ENCODE results near the gene NDST1. TPM values are rescaled to one million over a fixed set of nuclear protein-coding genes. Genes with fewer than 3 reads are reported as not detected.

NDST1 gene
- total and polyA plus RNA-seq, 2 donors (not counting 3 experiments of a cell fraction or from before 2014, with no cell fraction given) = 38.6 to 102 TPM

DNA sequence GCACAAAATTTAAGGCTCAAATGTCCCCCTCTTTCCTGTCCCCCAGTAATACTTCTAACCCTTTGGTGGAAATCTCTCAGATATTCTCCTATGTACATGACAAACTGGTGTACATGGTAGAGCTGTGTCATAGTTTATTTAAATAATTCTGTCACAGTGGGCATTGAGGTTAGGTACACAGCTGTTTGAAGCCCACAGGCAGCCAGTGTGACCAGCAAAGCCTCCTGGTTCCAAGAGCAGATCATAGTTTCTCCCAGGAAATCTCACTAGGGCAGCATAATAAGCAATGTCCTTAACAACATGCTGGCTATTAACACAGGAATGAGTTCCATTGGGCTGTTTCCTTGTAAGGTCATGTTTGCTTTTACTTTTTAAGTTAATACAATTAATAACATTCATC lies 63.9 kb downstream of the NDST1 start:
- no TSS peak for BruUV-seq (replicated peaks)
- FAIRE-seq (no peak), DNase-seq (ENCODE audit: low read depth, low spot score) (no peak)
- H3K9me3 ChIP-seq (replicated peaks; ENCODE audit: control insufficient read depth, insufficient read depth, low read length) = no peaks in the 10 kb centered on the region
- no peaks in the 10 kb centered on the region for H3K4me1 ChIP-seq (ENCODE audit: control insufficient read depth, extremely low read depth, insufficient read depth, low read length)
- no peak overlapping the region for H2AFZ ChIP-seq (ENCODE audit: low read depth, low read length)
- H4K20me1 ChIP-seq (replicated peaks; ENCODE audit: control insufficient read depth, extremely low read depth, insufficient read depth, low read length) = no peaks in the 10 kb centered on the region
- H3K27me3 ChIP-seq (ENCODE audit: control insufficient read depth in 2 of 2, insufficient read depth in 2 of 2, low read length in 2 of 2) = no peaks in the 10 kb centered on the region
- H3K4me2 ChIP-seq (ENCODE audit: insufficient read depth, low read length) = no peak overlapping the region
- intact Hi-C loops (cut with micrococcal nuclease) = no loop called here
- no peak overlapping the region for H3K4me3 ChIP-seq (replicated peaks in 1 of 3; ENCODE audit: insufficient read depth in 1 of 3, low read depth in 1 of 3, low read length in 3 of 3)
- no peak overlapping the region for H3K9ac ChIP-seq (replicated peaks; ENCODE audit: extremely low read depth, insufficient read depth, low read length)
- no peaks in the 10 kb centered on the region for H3K79me2 ChIP-seq (ENCODE audit: control insufficient read depth, insufficient read depth, low read length)
- ChIA-PET POLR2A (no interaction called here), CTCF (no interaction called here)
- H3K9me1 ChIP-seq (replicated peaks; ENCODE audit: control insufficient read depth, extremely low read depth, insufficient read depth, low read length) = no peaks in the 10 kb centered on the region
- no peaks in the 10 kb centered on the region for H3K36me3 ChIP-seq (ENCODE audit: control insufficient read depth in 2 of 2, extremely low read depth in 1 of 2, insufficient read depth in 2 of 2, low read length in 2 of 2)
- dilution Hi-C loops (cut with MboI; ENCODE audit: extremely low pct_ligation_motif_present, low sequenced_read_pairs) = no loop called here
- no peak overlapping the region for H3K27ac ChIP-seq (ENCODE audit: insufficient read depth, low read depth, low read length)
- TF ChIP-seq POLR2AphosphoS5 (IDR thresholded peaks at IDR 0.05; ENCODE audit: insufficient read depth, low read depth, low read length) (no peak), EZH2 (IDR thresholded peaks at IDR 0.05; ENCODE audit: borderline replicate concordance, low read depth, low read length, severe bottlenecking) (no peak)

DNA sequence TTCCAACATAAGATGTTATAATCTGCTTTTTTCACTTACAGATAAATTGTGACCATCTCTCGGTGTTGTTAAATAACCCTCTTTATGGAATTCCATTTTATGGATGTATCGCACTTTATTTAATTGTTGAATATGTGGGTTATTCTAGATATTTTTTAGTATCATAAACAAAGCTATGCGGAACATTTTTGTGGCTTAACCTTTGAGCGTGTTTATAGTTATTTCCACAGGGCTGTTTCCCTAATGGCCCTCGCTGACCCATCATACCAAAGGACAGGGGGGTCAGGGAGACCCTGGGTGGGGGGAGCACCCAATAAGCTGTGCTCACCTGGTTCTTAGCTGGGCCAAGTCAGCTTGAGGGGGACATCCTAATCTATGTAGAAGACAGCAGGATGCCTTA lies 65.3 kb downstream of the NDST1 start:
- intact Hi-C loops (cut with micrococcal nuclease) = no loop called here
- Histone ChIP-seq H3K9ac (replicated peaks; ENCODE audit: extremely low read depth, insufficient read depth, low read length) (no peak overlapping the region), H3K4me1 (ENCODE audit: control insufficient read depth, extremely low read depth, insufficient read depth, low read length) (no peaks in the 10 kb centered on the region), H3K27me3 (ENCODE audit: control insufficient read depth in 2 of 2, insufficient read depth in 2 of 2, low read length in 2 of 2) (no peaks in the 10 kb centered on the region), H3K27ac (ENCODE audit: insufficient read depth, low read depth, low read length) (no peak overlapping the region), H3K9me1 (replicated peaks; ENCODE audit: control insufficient read depth, extremely low read depth, insufficient read depth, low read length) (no peaks in the 10 kb centered on the region), H3K4me3 (replicated peaks in 1 of 3; ENCODE audit: insufficient read depth in 1 of 3, low read depth in 1 of 3, low read length in 3 of 3) (no peak overlapping the region), H4K20me1 (replicated peaks; ENCODE audit: control insufficient read depth, extremely low read depth, insufficient read depth, low read length) (no peaks in the 10 kb centered on the region), H3K4me2 (ENCODE audit: insufficient read depth, low read length) (no peak overlapping the region), H3K36me3 (ENCODE audit: control insufficient read depth in 2 of 2, extremely low read depth in 1 of 2, insufficient read depth in 2 of 2, low read length in 2 of 2) (no peaks in the 10 kb centered on the region), H3K9me3 (replicated peaks; ENCODE audit: control insufficient read depth, insufficient read depth, low read length) (no peaks in the 10 kb centered on the region), H2AFZ (ENCODE audit: low read depth, low read length) (no peak overlapping the region), H3K79me2 (ENCODE audit: control insufficient read depth, insufficient read depth, low read length) (no peaks in the 10 kb centered on the region)
- POLR2A ChIA-PET = no interaction called here
- dilution Hi-C loops (cut with MboI; ENCODE audit: extremely low pct_ligation_motif_present, low sequenced_read_pairs) = no loop called here
- TF ChIP-seq EZH2 (IDR thresholded peaks at IDR 0.05; ENCODE audit: borderline replicate concordance, low read depth, low read length, severe bottlenecking) = no peak
- no peak for TF ChIP-seq JUN (IDR thresholded peaks at IDR 0.05; ENCODE audit: borderline replicate concordance, insufficient read depth, insufficient read length, low read depth)
- TF ChIP-seq POLR2A (IDR thresholded peaks at IDR 0.05; ENCODE audit: low read depth, low read length) = no peak
- no peak for DNase-seq (ENCODE audit: low read depth, low spot score)
- FAIRE-seq = no peak
- CTCF ChIA-PET = interaction anchor here (0.8 to 1.8 kb wide), 7 partner anchors 11 to 128 kb away, joined by 3 to 7 read pairs (median 3); partner anchors contain the start of gene RBM22
- BruUV-seq (replicated peaks) = no TSS peak

Measured in endothelial cell of umbilical vein (primary cell).